ENCODE data around the gene ANKRD16.
"Not testable (repeated sequence)": the region's sequence is repeated elsewhere in the genome, so short reads cannot be mapped to it uniquely, and the experiment has no call there.

The ANKRD16 gene

GRCh38 chr10:5835446-5836095 is 54.1 kb downstream of the ANKRD16 start:
- no peak for DNase-seq (ENCODE audit: low spot score)

GRCh38 chr10:5833814-5834213 is 55.9 kb downstream of the ANKRD16 start:
- DNase-seq (ENCODE audit: low spot score), result no peak

- DNase-seq (ENCODE audit: low spot score), result no peak
These were observed 56.7 kb downstream of the ANKRD16 start for GRCh38 chr10:5832946-5833345.

GRCh38 chr10:5831446-5831782 is 58.3 kb downstream of the ANKRD16 start:
- no peak for DNase-seq (ENCODE audit: low spot score)

GRCh38 chr10:5830629-5831445 is 58.9 kb downstream of the ANKRD16 start:
- no peak for DNase-seq (ENCODE audit: low spot score)

GRCh38 chr10:5829267-5829666 is 60.4 kb downstream of the ANKRD16 start:
- DNase-seq (ENCODE audit: low spot score), result no peak

GRCh38 chr10:5828725-5829124 is 61.0 kb downstream of the ANKRD16 start:
- no peak for DNase-seq (ENCODE audit: low spot score)

- no peak for DNase-seq (ENCODE audit: low spot score)
These were observed 61.9 kb downstream of the ANKRD16 start for GRCh38 chr10:5827841-5828240.

GRCh38 chr10:5826511-5826910 is 63.2 kb downstream of the ANKRD16 start:
- DNase-seq (ENCODE audit: low spot score), result not testable (repeated sequence)

- no peak for DNase-seq (ENCODE audit: low spot score)
These were observed 70.8 kb downstream of the ANKRD16 start for GRCh38 chr10:5818894-5819293.

GRCh38 chr10:5818048-5818331 is 71.7 kb downstream of the ANKRD16 start:
- no peak for DNase-seq (ENCODE audit: low spot score)

GRCh38 chr10:5817322-5818047 is 72.2 kb downstream of the ANKRD16 start:
- no peak for DNase-seq (ENCODE audit: low spot score)

GRCh38 chr10:5816170-5816569 is 73.5 kb downstream of the ANKRD16 start:
- DNase-seq (ENCODE audit: low spot score), result no peak

GRCh38 chr10:5814110-5815107 is 75.3 kb downstream of the ANKRD16 start:
- no peak for DNase-seq (ENCODE audit: low spot score)

GRCh38 chr10:5813341-5814109 is 76.2 kb downstream of the ANKRD16 start, which contains the start of gene GDI2:
Gene GDI2, minus strand, starts transcription at chr10:5813434. Its CDS starts 176 bp downstream, at chr10:5813258.
- DNase-seq (ENCODE audit: low spot score), result peak; percentile 96

- no peak for DNase-seq (ENCODE audit: low spot score)
These were observed 76.7 kb downstream of the ANKRD16 start for GRCh38 chr10:5813091-5813340.

- DNase-seq (ENCODE audit: low spot score), result peak; percentile 10
These were observed 77.2 kb downstream of the ANKRD16 start for GRCh38 chr10:5812283-5813090.

Measured in SW480 (cell line).